Upper lobe of left lung (tissue), 6 donors: ENCODE data around the gene SKIC8. TPM values are rescaled to one million over a fixed set of nuclear protein-coding genes. Genes with fewer than 3 reads are reported as not detected.

Experiments used
- ATAC-seq, 2 donors: fragments of 200-7000 bp; cut with Tn5 transposase; one replicate each; pipeline ENCODE4 v1.9.1; 2022; ENCODE audit warnings: mild to moderate bottlenecking in 2 of 2, moderate library complexity in 2 of 2; ENCODE audit not compliant: low FRiP score in 2 of 2
- DNase-seq, 2 donors: peaks; one replicate each; pipeline ENCODE4 v3.0.0-alpha.2; 2019 to 2020
- H3K27ac ChIP-seq, 4 donors: fragments of 200-600 bp; sonication (generic); one replicate each; pipeline ENCODE4 v1.5.1; 2016 to 2019
- H3K27me3 ChIP-seq, 4 donors: fragments of 200-600 bp; sonication (generic); one replicate each; pipeline ENCODE4 v1.5.1; 2017 to 2019
- H3K36me3 ChIP-seq, 4 donors: fragments of 200-600 bp; sonication (generic); one replicate each; pipeline ENCODE4 v1.5.1; 2016 to 2019
- H3K4me1 ChIP-seq, 4 donors: fragments of 200-600 bp; sonication (generic); one replicate each; pipeline ENCODE4 v1.5.1; 2018 to 2019
- H3K4me3 ChIP-seq, 4 donors: fragments of 200-600 bp; sonication (generic); one replicate each; pipeline ENCODE4 v1.5.1; 2017 to 2019; ENCODE audit warnings: mild to moderate bottlenecking in 2 of 4, moderate library complexity in 1 of 4
- H3K9me3 ChIP-seq, 4 donors: fragments of 200-600 bp; sonication (generic); one replicate each; pipeline ENCODE4 v1.5.1; 2018 to 2019
- CTCF ChIP-seq, 6 experiments: fragments of 450-650 bp in 4 of 6; fragments of 200-600 bp in 2 of 6; sonication (generic) in 2 of 6; IDR thresholded peaks; one replicate each; pipeline ENCODE4 v1.5.1; 2016 to 2019; ENCODE audit warnings: antibody characterized with exemption in 6 of 6
- EP300 ChIP-seq, 4 donors: sonication (generic); formaldehyde crosslinking; IDR thresholded peaks; one replicate each; pipeline ENCODE4 v1.5.1; 2017; ENCODE audit warnings: antibody characterized with exemption in 4 of 4, control low read depth in 2 of 4
- POLR2A ChIP-seq, 4 donors: fragments of 450-650 bp; IDR thresholded peaks; one replicate each; pipeline ENCODE4 v1.5.1; 2016 to 2017; ENCODE audit warnings: antibody characterized with exemption in 4 of 4, mild to moderate bottlenecking in 2 of 4
- POLR2AphosphoS5 ChIP-seq, 2 donors: sonication (generic); formaldehyde crosslinking; IDR thresholded peaks; one replicate each; pipeline ENCODE4 v1.5.1; 2017; ENCODE audit warnings: antibody characterized with exemption in 2 of 2
- WGBS, 2 donors: methylation state at CpG; one replicate each; pipeline ENCODE4 v1.1.5; 2017 to 2018; 5-methylcytosine and 5-hydroxymethylcytosine counted together
- total RNA-seq, 6 donors: library from RNA; depleted of rRNA in 4 of 6; stranded (reverse); fragments of >200 nt in 4 of 6; gene quantifications; one replicate each; pipeline versions ENCODE4 v1.1.0 to v1.2.1, GENCODE V29; 2016 to 2021
- donor health status: DM: no; HTN: no; CAD: no; lungs with moderate emphysema.
- donor health status: DM: no; HTN: yes; CAD: no; lungs with severe emphysema.

Gene SKIC8
- total RNA-seq, 6 donors from 2014 or later, result 33.6 to 67.1 (median 50.3) TPM

GRCh38 chr15:78261062-78261461 is 38.3 kb downstream of the SKIC8 start:
- no peak overlapping the region for H3K27ac ChIP-seq
- TF ChIP-seq POLR2AphosphoS5 (IDR thresholded peaks at IDR 0.05) (no peak), EP300 (IDR thresholded peaks at IDR 0.05) (no peak), CTCF (IDR thresholded peaks at IDR 0.05) (no peak), POLR2A (IDR thresholded peaks at IDR 0.05) (no peak)
- WGBS, 2 donors, result 87 to 92% methylated on average over 3 of the region's 3 CpGs
- DNase-seq (no peak), ATAC-seq (no peak)
- no peak overlapping the region for H3K4me3 ChIP-seq
- no peaks in the 10 kb centered on the region for H3K9me3 ChIP-seq
- H3K27me3 ChIP-seq, result no peaks in the 10 kb centered on the region
- H3K4me1 ChIP-seq, result peaks cover 10 to 18% (median 14%) of the 10 kb centered on the region in 4 donors
- H3K36me3 ChIP-seq, result no peaks in the 10 kb centered on the region

- Histone ChIP-seq H3K27me3 (no peaks in the 10 kb centered on the region), H3K36me3 (no peaks in the 10 kb centered on the region), H3K4me1 (peaks cover 6 to 13% (median 10%) of the 10 kb centered on the region in 4 donors), H3K9me3 (no peaks in the 10 kb centered on the region), H3K4me3 (no peak overlapping the region), H3K27ac (no peak overlapping the region)
- ATAC-seq (no peak), DNase-seq (no peak)
- TF ChIP-seq POLR2A (IDR thresholded peaks at IDR 0.05), result no peak
- TF ChIP-seq CTCF (IDR thresholded peaks at IDR 0.05), result no peak
- TF ChIP-seq EP300 (IDR thresholded peaks at IDR 0.05), result no peak
- no peak for TF ChIP-seq POLR2AphosphoS5 (IDR thresholded peaks at IDR 0.05)
- whole genome bisulfite sequencing, 2 donors, result 56 to 67% methylated on average over 2 of the region's 2 CpGs
Measured at GRCh38 chr15:78260489-78260888, 38.9 kb downstream of the SKIC8 start.

- Histone ChIP-seq H3K36me3 (no peaks in the 10 kb centered on the region), H3K4me3 (no peak overlapping the region), H3K9me3 (no peaks in the 10 kb centered on the region), H3K27ac (no peak overlapping the region), H3K4me1 (peaks cover 0 to 4% (median 2%) of the 10 kb centered on the region in 4 donors), H3K27me3 (no peaks in the 10 kb centered on the region)
- DNase-seq (no peak), ATAC-seq (no peak)
- 73 to 78% methylated on average over 3 of the region's 3 CpGs for WGBS, 2 donors
- TF ChIP-seq EP300 (IDR thresholded peaks at IDR 0.05) (no peak), POLR2AphosphoS5 (IDR thresholded peaks at IDR 0.05) (no peak), CTCF (IDR thresholded peaks at IDR 0.05) (no peak), POLR2A (IDR thresholded peaks at IDR 0.05) (no peak)
Measured at GRCh38 chr15:78259232-78259631, 40.2 kb downstream of the SKIC8 start.

- no peak for TF ChIP-seq CTCF (IDR thresholded peaks at IDR 0.05)
- no peak for TF ChIP-seq POLR2A (IDR thresholded peaks at IDR 0.05)
- no peak for TF ChIP-seq POLR2AphosphoS5 (IDR thresholded peaks at IDR 0.05)
- no peak for TF ChIP-seq EP300 (IDR thresholded peaks at IDR 0.05)
- Histone ChIP-seq H3K4me1 (no peaks in the 10 kb centered on the region), H3K36me3 (no peaks in the 10 kb centered on the region), H3K27ac (no peak overlapping the region), H3K27me3 (no peaks in the 10 kb centered on the region), H3K4me3 (no peak overlapping the region), H3K9me3 (no peaks in the 10 kb centered on the region)
- ATAC-seq, result no peak
- WGBS, 2 donors, result 74 to 79% methylated on average over 3 of the region's 3 CpGs
- no peak for DNase-seq
Measured at GRCh38 chr15:78257681-78258080, 41.7 kb downstream of the SKIC8 start.

GRCh38 chr15:78256044-78256437 is 43.4 kb downstream of the SKIC8 start:
- ATAC-seq (no peak), DNase-seq (no peak)
- Histone ChIP-seq H3K4me3 (no peak overlapping the region), H3K4me1 (no peaks in the 10 kb centered on the region), H3K36me3 (no peaks in the 10 kb centered on the region), H3K27me3 (no peaks in the 10 kb centered on the region), H3K9me3 (no peaks in the 10 kb centered on the region), H3K27ac (no peak overlapping the region)
- 88 to 95% methylated on average over 3 of the region's 3 CpGs for WGBS, 2 donors
- TF ChIP-seq POLR2A (IDR thresholded peaks at IDR 0.05) (no peak), EP300 (IDR thresholded peaks at IDR 0.05) (no peak), CTCF (IDR thresholded peaks at IDR 0.05) (no peak), POLR2AphosphoS5 (IDR thresholded peaks at IDR 0.05) (no peak)
